ENCODE data around the gene HDAC3. TPM values are rescaled to one million over a fixed set of nuclear protein-coding genes. Genes with fewer than 3 reads are reported as not detected.

HDAC3 gene
- total and polyA plus RNA-seq, 11 donors = 24.5 to 39.0 (median 32.3) TPM

- intact Hi-C loops (cut with DNase I) = no loop called here
- peaks cover 0 to 15% (median 8%) of the 10 kb centered on the region in 12 donors for H3K4me1 ChIP-seq
- H3K27ac ChIP-seq = no peak overlapping the region
- no peak for TF ChIP-seq POLR2A (IDR thresholded peaks at IDR 0.05)
- TF ChIP-seq, protein P1, sequence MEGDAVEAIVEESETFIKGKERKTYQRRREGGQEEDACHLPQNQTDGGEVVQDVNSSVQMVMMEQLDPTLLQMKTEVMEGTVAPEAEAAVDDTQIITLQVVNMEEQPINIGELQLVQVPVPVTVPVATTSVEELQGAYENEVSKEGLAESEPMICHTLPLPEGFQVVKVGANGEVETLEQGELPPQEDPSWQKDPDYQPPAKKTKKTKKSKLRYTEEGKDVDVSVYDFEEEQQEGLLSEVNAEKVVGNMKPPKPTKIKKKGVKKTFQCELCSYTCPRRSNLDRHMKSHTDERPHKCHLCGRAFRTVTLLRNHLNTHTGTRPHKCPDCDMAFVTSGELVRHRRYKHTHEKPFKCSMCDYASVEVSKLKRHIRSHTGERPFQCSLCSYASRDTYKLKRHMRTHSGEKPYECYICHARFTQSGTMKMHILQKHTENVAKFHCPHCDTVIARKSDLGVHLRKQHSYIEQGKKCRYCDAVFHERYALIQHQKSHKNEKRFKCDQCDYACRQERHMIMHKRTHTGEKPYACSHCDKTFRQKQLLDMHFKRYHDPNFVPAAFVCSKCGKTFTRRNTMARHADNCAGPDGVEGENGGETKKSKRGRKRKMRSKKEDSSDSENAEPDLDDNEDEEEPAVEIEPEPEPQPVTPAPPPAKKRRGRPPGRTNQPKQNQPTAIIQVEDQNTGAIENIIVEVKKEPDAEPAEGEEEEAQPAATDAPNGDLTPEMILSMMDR (IDR thresholded peaks at IDR 0.05) = no peak
- H3K4me3 ChIP-seq = no peak overlapping the region
- DNase-seq = no peak
- H3K9me3 ChIP-seq = no peaks in the 10 kb centered on the region
- ATAC-seq = no peak
- peaks cover 0 to 41% (median 11%) of the 10 kb centered on the region in 9 donors for H3K36me3 ChIP-seq
- no peaks in the 10 kb centered on the region for H3K27me3 ChIP-seq
- WGBS, 4 donors = 89 to 92% (median 89%) methylated on average over 2 of the region's 2 CpGs
Observed at GRCh38 chr5:141641634-141642267, 5.1 kb upstream of the HDAC3 start.

GRCh38 chr5:141640698-141641097 is 4.0 kb upstream of the HDAC3 start:
- Histone ChIP-seq H3K9me3 (no peaks in the 10 kb centered on the region), H3K27me3 (no peaks in the 10 kb centered on the region), H3K4me3 (no peak overlapping the region), H3K4me1 (peaks cover 2 to 20% (median 13%) of the 10 kb centered on the region in 12 donors), H3K36me3 (peaks cover 0 to 31% (median 5%) of the 10 kb centered on the region in 9 donors), H3K27ac (no peak overlapping the region)
- ATAC-seq (no peak), DNase-seq (no peak)
- intact Hi-C loops (cut with DNase I) = no loop called here
- WGBS, 4 donors = 88 to 93% (median 90%) methylated on average over 9 of the region's 9 CpGs
- TF ChIP-seq, protein P1 (IDR thresholded peaks at IDR 0.05) = no peak
- TF ChIP-seq POLR2A (IDR thresholded peaks at IDR 0.05) = no peak

DNA sequence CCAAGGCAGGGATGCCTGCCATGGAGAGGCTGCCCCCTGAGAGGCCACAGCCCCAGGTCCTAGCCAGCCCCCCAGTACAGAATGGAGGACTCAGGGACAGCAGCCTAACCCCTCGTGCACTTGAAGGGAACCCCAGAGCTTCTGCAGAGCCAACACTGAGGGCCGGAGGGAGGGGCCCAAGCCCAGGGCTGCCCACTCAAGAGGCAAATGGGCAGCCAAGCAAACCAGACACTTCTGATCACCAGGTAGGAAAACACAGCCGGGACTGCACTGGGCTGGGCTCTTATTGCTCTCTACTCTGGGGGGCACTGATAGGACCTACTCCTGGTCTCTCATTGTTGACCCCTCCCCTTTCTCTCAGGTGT is 3.4 kb upstream of the HDAC3 start:
- H3K27me3 ChIP-seq = no peaks in the 10 kb centered on the region
- H3K4me1 ChIP-seq = peaks cover 3 to 27% (median 19%) of the 10 kb centered on the region in 12 donors
- ATAC-seq (no peak), DNase-seq (no peak)
- TF ChIP-seq, protein P1 (IDR thresholded peaks at IDR 0.05) = no peak
- no peak for TF ChIP-seq POLR2A (IDR thresholded peaks at IDR 0.05)
- no peak overlapping the region for H3K27ac ChIP-seq
- WGBS, 4 donors = 83 to 95% (median 88%) methylated on average over 1 to 3 of the region's 3 CpGs
- peaks cover 0 to 24% (median 1%) of the 10 kb centered on the region in 9 donors for H3K36me3 ChIP-seq
- H3K9me3 ChIP-seq = no peaks in the 10 kb centered on the region
- no peak overlapping the region for H3K4me3 ChIP-seq
- intact Hi-C loops (cut with DNase I) = no loop called here

GRCh38 chr5:141639357-141640050 is 2.9 kb upstream of the HDAC3 start:
- intact Hi-C loops (cut with DNase I) = no loop called here
- WGBS, 4 donors = 87 to 93% (median 91%) methylated on average over 8 to 12 of the region's 12 CpGs
- Histone ChIP-seq H3K9me3 (no peaks in the 10 kb centered on the region), H3K27ac (no peak overlapping the region), H3K4me1 (peaks cover 3 to 32% (median 23%) of the 10 kb centered on the region in 12 donors), H3K27me3 (no peaks in the 10 kb centered on the region), H3K36me3 (peaks cover 0 to 22% (median 2%) of the 10 kb centered on the region in 9 donors), H3K4me3 (no peak overlapping the region)
- no peak for TF ChIP-seq POLR2A (IDR thresholded peaks at IDR 0.05)
- TF ChIP-seq, protein P1 (IDR thresholded peaks at IDR 0.05) = no peak
- no peak for ATAC-seq
- DNase-seq = no peak

Data from heart left ventricle (tissue), 16 donors.